ENCODE data around the gene RTP1.
"Not testable (repeated sequence)": the region's sequence is repeated elsewhere in the genome, so short reads cannot be mapped to it uniquely, and the experiment has no call there.

The RTP1 gene

DNA sequence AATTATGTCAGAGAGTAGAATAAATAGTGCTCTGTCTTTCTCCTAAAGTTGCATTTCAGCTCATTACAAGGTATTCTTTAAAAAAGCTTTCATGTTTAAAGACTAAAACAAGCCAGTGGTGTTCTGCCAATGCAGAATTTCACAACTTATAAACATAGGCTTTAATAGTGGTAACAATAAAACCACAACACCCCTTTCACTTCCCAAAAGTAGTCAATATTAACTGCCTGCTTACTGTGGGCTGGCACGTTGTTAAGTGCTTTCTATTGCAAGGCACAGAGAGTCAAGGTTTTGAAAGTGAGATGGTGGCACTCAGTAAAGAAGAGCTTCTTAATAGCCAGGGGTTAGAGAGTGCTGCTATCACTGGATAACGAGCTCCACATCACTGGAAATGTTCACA lies 8.4 kb upstream of the RTP1 start:
- H3K27me3 Mint-ChIP-seq (ENCODE audit: low read depth), result peaks cover 4% of the 10 kb centered on the region
- H3K9me3 Mint-ChIP-seq, result no peaks in the 10 kb centered on the region
- no peaks in the 10 kb centered on the region for H3K4me1 Mint-ChIP-seq

DNA sequence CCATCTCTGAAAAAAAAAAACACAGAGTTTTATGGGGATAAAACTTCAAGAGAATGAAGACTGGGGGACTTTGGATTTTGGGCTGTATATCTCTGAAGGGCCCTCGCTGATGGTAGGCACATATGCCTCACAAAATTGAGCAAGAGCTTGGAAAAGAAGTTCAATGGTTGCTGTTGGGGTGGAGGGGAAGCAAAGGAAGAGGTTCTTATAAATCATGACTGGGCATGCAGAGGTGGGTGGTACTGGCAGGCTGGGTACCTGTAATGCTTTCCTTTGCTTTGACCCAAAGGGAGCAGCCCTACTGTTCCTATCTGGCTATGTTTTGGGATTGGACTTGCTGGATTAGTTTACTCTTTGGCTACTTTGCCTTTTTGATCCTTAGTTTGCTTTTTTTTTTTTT lies 6.0 kb upstream of the RTP1 start:
- H3K27me3 Mint-ChIP-seq (ENCODE audit: low read depth), result peaks cover 4% of the 10 kb centered on the region
- H3K9me3 Mint-ChIP-seq, result no peaks in the 10 kb centered on the region
- no peaks in the 10 kb centered on the region for H3K36me3 Mint-ChIP-seq (ENCODE audit: low read depth)
- H3K27ac Mint-ChIP-seq, result no peak overlapping the region
- TF ChIP-seq, protein P1, sequence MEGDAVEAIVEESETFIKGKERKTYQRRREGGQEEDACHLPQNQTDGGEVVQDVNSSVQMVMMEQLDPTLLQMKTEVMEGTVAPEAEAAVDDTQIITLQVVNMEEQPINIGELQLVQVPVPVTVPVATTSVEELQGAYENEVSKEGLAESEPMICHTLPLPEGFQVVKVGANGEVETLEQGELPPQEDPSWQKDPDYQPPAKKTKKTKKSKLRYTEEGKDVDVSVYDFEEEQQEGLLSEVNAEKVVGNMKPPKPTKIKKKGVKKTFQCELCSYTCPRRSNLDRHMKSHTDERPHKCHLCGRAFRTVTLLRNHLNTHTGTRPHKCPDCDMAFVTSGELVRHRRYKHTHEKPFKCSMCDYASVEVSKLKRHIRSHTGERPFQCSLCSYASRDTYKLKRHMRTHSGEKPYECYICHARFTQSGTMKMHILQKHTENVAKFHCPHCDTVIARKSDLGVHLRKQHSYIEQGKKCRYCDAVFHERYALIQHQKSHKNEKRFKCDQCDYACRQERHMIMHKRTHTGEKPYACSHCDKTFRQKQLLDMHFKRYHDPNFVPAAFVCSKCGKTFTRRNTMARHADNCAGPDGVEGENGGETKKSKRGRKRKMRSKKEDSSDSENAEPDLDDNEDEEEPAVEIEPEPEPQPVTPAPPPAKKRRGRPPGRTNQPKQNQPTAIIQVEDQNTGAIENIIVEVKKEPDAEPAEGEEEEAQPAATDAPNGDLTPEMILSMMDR (IDR thresholded peaks at IDR 0.05; ENCODE audit: unreplicated experiment in 3 of 3), result no peak
- H3K4me3 Mint-ChIP-seq, result no peak overlapping the region
- no peaks in the 10 kb centered on the region for H3K4me1 Mint-ChIP-seq

More for the DNA sequence above, 8.4 kb upstream of the RTP1 start:
- Mint-ChIP-seq H3K4me3 (no peak overlapping the region), H3K36me3 (ENCODE audit: low read depth) (no peaks in the 10 kb centered on the region), H3K27ac (no peak overlapping the region)
- TF ChIP-seq, protein P1 (IDR thresholded peaks at IDR 0.05; ENCODE audit: unreplicated experiment in 3 of 3), result no peak

DNA sequence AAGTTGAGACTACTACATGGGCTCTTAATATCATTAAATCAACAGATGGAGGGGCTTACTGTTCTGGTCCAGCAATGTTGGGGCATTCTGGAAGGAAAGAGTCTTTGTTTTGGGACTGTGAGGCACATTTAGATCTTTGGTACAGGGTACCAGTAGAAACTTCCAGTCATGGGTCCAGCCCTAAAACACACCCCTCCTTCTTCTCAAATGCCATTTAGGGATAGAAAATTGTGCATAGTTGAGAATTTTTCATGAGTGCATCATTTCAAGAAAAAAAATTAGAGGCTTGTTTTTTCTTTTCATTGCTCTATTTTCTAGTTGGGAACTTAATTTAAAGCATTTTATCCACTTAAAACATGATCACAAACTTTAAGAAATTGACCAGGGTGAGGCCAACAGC lies 4.1 kb upstream of the RTP1 start:
- H3K9me3 Mint-ChIP-seq, result no peaks in the 10 kb centered on the region
- no peaks in the 10 kb centered on the region for H3K4me1 Mint-ChIP-seq
- no peaks in the 10 kb centered on the region for H3K36me3 Mint-ChIP-seq (ENCODE audit: low read depth)
- TF ChIP-seq, protein P1 (IDR thresholded peaks at IDR 0.05; ENCODE audit: unreplicated experiment in 3 of 3), result no peak
- no peak overlapping the region for H3K4me3 Mint-ChIP-seq
- H3K27ac Mint-ChIP-seq, result no peak overlapping the region
- peaks cover 4% of the 10 kb centered on the region for H3K27me3 Mint-ChIP-seq (ENCODE audit: low read depth)

DNA sequence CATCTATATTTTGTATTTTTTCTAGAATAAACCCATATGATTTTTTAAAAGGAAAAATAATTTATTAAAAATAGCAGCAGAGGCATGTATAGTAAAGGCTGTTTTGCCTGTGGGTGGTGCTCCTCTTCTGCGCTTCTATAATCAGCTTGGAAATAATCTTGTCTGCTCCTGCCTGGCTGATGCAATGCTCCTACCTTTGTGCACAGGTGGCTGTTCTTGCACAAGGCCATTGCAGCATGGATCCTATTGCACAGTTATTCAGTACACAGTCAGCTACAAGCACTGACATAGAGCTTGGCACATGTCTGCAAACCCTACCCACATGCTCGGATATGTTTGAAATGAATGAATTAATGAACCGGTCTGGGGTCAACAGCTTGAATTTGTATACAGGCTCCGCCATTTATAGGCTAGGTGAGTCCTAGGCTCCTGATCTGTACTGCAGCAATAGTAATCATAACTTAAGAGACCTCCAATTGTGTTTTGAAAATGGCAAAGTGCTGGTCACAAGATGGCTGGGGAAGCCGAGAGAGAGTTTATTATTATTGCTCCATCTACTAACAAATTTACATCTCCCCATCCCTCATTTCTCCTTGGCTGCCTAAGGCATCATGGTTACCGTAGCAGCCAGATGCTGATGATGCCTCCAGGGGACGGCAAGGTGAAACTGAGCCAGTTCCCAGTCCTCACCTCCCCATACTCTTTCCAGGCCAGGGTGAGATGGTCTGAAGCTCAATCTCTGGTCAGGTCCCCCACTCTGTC lies 532 bp upstream of the RTP1 start:
- Mint-ChIP-seq H3K4me1 (no peaks in the 10 kb centered on the region), H3K9me3 (no peaks in the 10 kb centered on the region), H3K36me3 (ENCODE audit: low read depth) (no peaks in the 10 kb centered on the region), H3K4me3 (no peak overlapping the region), H3K27ac (no peak overlapping the region), H3K27me3 (ENCODE audit: low read depth) (peaks cover 13% of the 10 kb centered on the region)
- TF ChIP-seq, protein P1 (IDR thresholded peaks at IDR 0.05; ENCODE audit: unreplicated experiment in 3 of 3), result no peak

DNA sequence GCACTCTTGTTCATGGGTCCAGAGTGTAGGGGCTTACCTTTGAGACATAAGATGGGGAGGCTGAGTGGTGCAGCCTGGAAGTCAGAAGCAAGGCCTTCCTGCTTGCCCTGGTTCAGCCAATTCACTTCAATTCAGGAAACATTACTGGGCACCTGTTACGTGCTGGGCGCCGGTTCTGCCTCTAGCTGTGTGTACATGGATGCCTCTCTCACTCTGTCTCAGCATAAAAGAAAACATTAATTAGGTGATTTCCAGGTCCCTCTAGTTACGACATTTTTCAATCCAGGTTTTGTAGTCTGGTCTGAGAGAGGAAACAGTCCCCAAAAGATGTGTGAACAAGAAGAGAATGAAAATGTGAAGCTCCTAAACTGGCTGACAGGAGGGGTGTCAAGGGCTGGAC lies 1.2 kb downstream of the RTP1 start:
- Mint-ChIP-seq H3K4me3 (no peak overlapping the region), H3K4me1 (no peaks in the 10 kb centered on the region), H3K27me3 (ENCODE audit: low read depth) (peaks cover 25% of the 10 kb centered on the region), H3K27ac (no peak overlapping the region), H3K36me3 (ENCODE audit: low read depth) (no peaks in the 10 kb centered on the region), H3K9me3 (no peaks in the 10 kb centered on the region)
- TF ChIP-seq, protein P1 (IDR thresholded peaks at IDR 0.05; ENCODE audit: unreplicated experiment in 3 of 3), result no peak

DNA sequence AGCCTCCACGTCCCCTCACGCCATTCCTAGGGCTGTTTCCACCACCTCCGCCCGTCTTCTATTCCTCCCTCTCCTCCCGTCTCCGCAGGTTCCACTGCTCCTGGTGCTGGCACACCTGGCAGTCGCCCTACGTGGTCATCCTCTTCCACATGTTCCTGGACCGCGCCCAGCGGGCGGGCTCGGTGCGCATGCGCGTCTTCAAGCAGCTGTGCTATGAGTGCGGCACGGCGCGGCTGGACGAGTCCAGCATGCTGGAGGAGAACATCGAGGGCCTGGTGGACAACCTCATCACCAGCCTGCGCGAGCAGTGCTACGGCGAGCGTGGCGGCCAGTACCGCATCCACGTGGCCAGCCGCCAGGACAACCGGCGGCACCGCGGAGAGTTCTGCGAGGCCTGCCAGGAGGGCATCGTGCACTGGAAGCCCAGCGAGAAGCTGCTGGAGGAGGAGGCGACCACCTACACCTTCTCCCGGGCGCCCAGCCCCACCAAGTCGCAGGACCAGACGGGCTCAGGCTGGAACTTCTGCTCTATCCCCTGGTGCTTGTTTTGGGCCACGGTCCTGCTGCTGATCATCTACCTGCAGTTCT lies 2.3 kb downstream of the RTP1 start:
- H3K4me1 Mint-ChIP-seq; H3K27ac Mint-ChIP-seq; H3K4me3 Mint-ChIP-seq; H3K9me3 Mint-ChIP-seq; H3K36me3 Mint-ChIP-seq (ENCODE audit: low read depth): not testable (repeated sequence)
- H3K27me3 Mint-ChIP-seq (ENCODE audit: low read depth), result peaks cover 20% of the 10 kb centered on the region
